ENCODE results near the gene TMCC2. TPM values are rescaled to one million over a fixed set of nuclear protein-coding genes. Genes with fewer than 3 reads are reported as not detected.

The TMCC2 gene
- total RNA-seq, 4 donors from 2014 or later, result 0.53 to 4.1 (median 1.1) TPM

DNA sequence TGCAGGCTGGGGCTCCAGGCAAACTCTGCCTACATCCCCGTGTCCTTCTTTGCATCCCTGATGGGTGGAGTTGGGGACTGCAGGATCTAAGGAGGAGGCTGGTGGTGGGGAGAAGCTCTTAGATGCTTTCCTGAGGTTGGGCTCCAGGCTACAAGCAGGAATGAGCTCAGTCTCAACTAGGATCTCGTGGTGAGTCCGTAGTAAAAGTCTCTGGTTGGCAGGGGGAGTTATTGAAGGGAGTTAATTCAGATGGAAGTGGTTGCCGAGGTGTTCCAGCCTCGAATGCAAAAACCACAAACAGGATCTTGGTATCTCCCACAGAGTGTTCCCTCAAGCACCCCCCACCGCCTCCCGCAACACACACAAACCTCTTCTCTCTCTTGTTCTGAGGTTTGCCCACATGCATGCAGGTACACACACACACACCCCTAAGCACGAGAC lies 35.0 kb downstream of the TMCC2 start:
- Histone ChIP-seq H3K36me3 (no peaks in the 10 kb centered on the region), H3K27me3 (no peaks in the 10 kb centered on the region), H3K9me3 (no peaks in the 10 kb centered on the region), H3K4me1 (peaks cover 0 to 19% (median 0%) of the 10 kb centered on the region in 4 donors), H3K4me3 (no peak overlapping the region), H3K27ac (no peak overlapping the region)
- no peak for DNase-seq
- TF ChIP-seq, protein P1, sequence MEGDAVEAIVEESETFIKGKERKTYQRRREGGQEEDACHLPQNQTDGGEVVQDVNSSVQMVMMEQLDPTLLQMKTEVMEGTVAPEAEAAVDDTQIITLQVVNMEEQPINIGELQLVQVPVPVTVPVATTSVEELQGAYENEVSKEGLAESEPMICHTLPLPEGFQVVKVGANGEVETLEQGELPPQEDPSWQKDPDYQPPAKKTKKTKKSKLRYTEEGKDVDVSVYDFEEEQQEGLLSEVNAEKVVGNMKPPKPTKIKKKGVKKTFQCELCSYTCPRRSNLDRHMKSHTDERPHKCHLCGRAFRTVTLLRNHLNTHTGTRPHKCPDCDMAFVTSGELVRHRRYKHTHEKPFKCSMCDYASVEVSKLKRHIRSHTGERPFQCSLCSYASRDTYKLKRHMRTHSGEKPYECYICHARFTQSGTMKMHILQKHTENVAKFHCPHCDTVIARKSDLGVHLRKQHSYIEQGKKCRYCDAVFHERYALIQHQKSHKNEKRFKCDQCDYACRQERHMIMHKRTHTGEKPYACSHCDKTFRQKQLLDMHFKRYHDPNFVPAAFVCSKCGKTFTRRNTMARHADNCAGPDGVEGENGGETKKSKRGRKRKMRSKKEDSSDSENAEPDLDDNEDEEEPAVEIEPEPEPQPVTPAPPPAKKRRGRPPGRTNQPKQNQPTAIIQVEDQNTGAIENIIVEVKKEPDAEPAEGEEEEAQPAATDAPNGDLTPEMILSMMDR (IDR thresholded peaks at IDR 0.05), result no peak
- TF ChIP-seq POLR2A (IDR thresholded peaks at IDR 0.05), result no peak

DNA sequence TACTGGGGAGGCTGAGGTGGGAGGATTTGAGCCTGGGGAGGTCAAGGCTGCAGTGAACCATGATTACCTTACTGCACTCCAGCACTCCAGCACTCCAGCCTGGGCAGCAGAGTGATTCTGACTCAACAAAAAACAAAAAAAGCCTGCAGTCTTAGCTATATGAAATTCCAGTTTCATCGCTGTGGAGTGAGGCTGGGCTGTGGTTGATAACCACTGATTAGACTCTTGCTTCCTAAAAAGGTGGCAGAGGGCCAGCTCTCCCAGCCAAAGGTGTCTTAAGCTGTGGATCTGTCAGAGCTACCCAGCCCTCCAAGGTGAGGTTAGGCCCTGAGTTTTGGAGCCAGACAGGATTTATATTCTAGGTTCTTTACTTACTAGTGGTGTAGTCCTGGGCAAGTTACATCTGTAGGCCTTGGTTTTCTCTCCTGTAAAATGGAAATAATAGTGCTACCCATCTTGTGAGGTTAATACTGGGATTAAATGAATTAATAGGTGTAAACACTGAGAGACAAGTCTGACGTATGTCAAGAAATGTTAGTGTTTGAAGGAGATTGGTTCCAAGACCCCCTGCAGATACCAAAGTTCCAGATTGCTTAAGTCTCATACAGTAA lies 35.9 kb downstream of the TMCC2 start:
- Histone ChIP-seq H3K27ac (no peak overlapping the region), H3K4me3 (no peak overlapping the region), H3K4me1 (peaks cover 0 to 14% (median 0%) of the 10 kb centered on the region in 4 donors), H3K9me3 (no peaks in the 10 kb centered on the region), H3K27me3 (no peaks in the 10 kb centered on the region), H3K36me3 (no peaks in the 10 kb centered on the region)
- TF ChIP-seq POLR2A (IDR thresholded peaks at IDR 0.05), result no peak
- TF ChIP-seq, protein P1 (IDR thresholded peaks at IDR 0.05), result no peak
- no peak for DNase-seq

DNA sequence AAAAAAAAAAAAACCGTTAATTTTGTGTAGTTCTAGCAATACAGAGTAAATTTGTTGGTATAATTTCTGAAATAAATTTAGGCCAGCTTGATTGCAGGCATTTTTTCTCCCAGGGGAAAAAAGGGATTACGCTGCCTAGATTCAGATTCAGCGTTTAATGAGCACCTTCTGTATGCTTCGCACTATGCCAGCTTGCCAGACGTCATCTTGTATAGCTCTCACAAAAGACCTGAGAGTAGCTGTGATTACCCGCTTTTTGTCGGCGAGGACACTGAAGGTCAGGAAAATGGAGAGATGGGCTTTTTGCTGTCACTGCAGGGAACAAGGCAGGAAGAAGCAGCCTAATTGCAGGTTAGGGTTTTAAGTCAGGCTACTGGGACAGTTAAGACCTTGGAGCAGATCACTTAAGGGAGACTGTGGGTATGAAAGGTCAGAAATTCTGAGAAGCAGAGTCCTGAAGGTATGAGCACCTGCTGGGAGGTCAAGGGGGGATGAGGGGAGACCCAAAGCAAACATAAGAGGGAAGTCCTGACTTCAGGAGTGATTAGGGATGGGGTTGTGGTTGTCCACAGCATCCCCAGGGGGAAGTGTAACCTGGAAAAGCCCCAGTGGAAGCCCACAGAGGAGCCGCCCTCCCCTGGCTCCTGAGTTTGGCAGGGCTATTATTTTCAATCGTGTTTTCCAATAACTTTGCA lies 39.0 kb downstream of the TMCC2 start:
- Histone ChIP-seq H3K36me3 (no peaks in the 10 kb centered on the region), H3K9me3 (no peaks in the 10 kb centered on the region), H3K4me1 (peaks cover 0 to 14% (median 0%) of the 10 kb centered on the region in 4 donors), H3K27me3 (no peaks in the 10 kb centered on the region), H3K4me3 (no peak overlapping the region), H3K27ac (no peak overlapping the region)
- TF ChIP-seq, protein P1 (IDR thresholded peaks at IDR 0.05), result no peak
- no peak for TF ChIP-seq POLR2A (IDR thresholded peaks at IDR 0.05)
- no peak for DNase-seq

DNA sequence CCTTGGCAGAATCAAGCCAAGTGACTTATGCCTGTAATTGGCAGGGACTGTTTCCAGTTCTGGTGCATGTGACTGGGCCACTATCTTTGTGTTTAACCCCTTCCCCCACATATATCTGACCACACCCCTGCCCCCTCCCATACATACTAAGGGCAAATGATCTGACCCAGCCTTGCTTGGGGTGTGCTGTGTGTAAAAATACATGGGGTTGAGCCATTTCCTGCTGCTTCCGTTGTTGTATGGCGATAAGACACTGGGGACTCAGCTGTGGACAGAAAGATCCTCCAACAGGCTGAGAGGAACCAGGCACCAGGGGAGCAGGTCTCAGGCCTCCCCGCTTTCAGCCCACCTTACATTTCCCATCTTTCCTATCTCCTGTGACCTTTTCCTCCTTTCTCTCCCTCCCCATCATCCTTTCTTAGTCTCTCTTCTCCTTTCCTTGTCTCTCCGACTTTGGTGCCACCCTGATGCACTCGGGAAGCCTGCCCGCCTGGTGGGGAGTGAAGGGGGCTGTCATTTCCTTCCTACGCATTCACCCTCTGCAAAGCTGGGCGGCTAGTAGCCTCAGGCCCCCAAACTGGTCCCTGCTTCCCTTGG lies 39.7 kb downstream of the TMCC2 start:
- no peaks in the 10 kb centered on the region for H3K27me3 ChIP-seq
- H3K9me3 ChIP-seq, result no peaks in the 10 kb centered on the region
- no peak overlapping the region for H3K4me3 ChIP-seq
- no peak overlapping the region for H3K27ac ChIP-seq
- TF ChIP-seq POLR2A (IDR thresholded peaks at IDR 0.05), result no peak
- TF ChIP-seq, protein P1 (IDR thresholded peaks at IDR 0.05), result no peak
- no peaks in the 10 kb centered on the region for H3K36me3 ChIP-seq
- peaks cover 0 to 7% (median 0%) of the 10 kb centered on the region in 4 donors for H3K4me1 ChIP-seq
- no peak for DNase-seq

DNA sequence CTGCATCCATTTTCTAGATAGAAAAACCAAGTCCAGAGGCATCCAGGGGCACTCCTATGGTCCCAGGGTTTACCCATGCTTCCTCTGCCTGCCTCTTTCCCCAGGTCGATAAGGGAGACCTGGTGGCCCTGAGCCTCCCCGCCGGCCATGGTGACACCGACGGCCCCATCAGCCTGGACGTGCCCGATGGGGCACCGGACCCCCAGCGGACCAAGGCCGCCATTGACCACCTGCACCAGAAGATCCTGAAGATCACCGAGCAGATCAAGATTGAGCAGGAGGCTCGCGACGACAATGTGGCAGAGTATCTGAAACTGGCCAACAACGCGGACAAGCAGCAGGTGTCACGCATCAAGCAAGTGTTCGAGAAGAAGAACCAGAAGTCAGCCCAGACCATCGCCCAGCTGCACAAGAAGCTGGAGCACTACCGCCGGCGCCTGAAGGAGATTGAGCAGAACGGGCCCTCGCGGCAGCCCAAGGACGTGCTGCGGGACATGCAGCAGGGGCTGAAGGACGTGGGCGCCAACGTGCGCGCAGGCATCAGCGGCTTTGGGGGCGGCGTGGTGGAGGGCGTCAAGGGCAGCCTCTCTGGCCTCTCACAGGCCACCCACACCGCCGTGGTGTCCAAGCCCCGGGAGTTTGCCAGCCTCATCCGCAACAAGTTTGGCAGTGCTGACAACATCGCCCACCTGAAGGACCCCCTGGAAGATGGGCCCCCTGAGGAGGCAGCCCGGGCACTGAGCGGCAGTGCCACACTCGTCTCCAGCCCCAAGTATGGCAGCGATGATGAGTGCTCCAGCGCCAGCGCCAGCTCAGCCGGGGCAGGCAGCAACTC lies 41.3 kb downstream of the TMCC2 start:
- H3K36me3 ChIP-seq, result no peaks in the 10 kb centered on the region
- no peak for DNase-seq
- TF ChIP-seq, protein P1 (IDR thresholded peaks at IDR 0.05), result no peak
- no peak for TF ChIP-seq POLR2A (IDR thresholded peaks at IDR 0.05)
- peaks cover 0 to 9% (median 3%) of the 10 kb centered on the region in 4 donors for H3K4me1 ChIP-seq
- H3K27me3 ChIP-seq, result no peaks in the 10 kb centered on the region
- no peak overlapping the region for H3K4me3 ChIP-seq
- no peaks in the 10 kb centered on the region for H3K9me3 ChIP-seq
- H3K27ac ChIP-seq, result no peak overlapping the region

Measured in Peyer's patch (tissue), 4 donors.